Heart right ventricle (tissue), 16 donors: Measurements from ENCODE around the gene TMEM238. TPM values are rescaled to one million over a fixed set of nuclear protein-coding genes. Genes with fewer than 3 reads are reported as not detected.
"Not testable (repeated sequence)": the region's sequence is repeated elsewhere in the genome, so short reads cannot be mapped to it uniquely, and the experiment has no call there.

Experiments used
- ATAC-seq, 8 donors: fragments of 200-7000 bp; cut with Tn5 transposase; one replicate each; pipeline ENCODE4 v1.9.1; 2020; ENCODE audit warnings: mild to moderate bottlenecking in 8 of 8, moderate library complexity in 8 of 8, moderate number of reproducible peaks in 1 of 8
- DNase-seq, 2 donors: peaks; one replicate each; pipeline ENCODE4 v3.0.0-alpha.2; 2020
- H3K27ac ChIP-seq, 10 donors: fragments of 200-600 bp; sonication (generic) in 2 of 10; one replicate each; pipeline versions ENCODE4 v1.5.0 to v1.8.0; 2020 to 2022; ENCODE audit warnings: mild to moderate bottlenecking in 3 of 10
- H3K27me3 ChIP-seq, 7 donors: fragments of 200-600 bp; one replicate each; pipeline ENCODE4 v1.8.0; 2021 to 2022; ENCODE audit warnings: mild to moderate bottlenecking in 2 of 7
- H3K36me3 ChIP-seq, 9 donors: fragments of 200-600 bp; sonication (generic) in 1 of 9; one replicate each; pipeline versions ENCODE4 v1.5.0 to v1.8.0; 2020 to 2022; ENCODE audit warnings: mild to moderate bottlenecking in 2 of 9
- H3K4me1 ChIP-seq, 9 donors: fragments of 200-600 bp; sonication (generic) in 1 of 9; one replicate each; pipeline versions ENCODE4 v1.5.0 to v1.8.0; 2020 to 2022; ENCODE audit warnings: mild to moderate bottlenecking in 4 of 9
- H3K4me3 ChIP-seq, 10 donors: fragments of 200-600 bp; sonication (generic) in 2 of 10; one replicate each; pipeline versions ENCODE4 v1.5.0 to v1.8.0; 2020 to 2022; ENCODE audit warnings: mild to moderate bottlenecking in 7 of 10, moderate library complexity in 2 of 10
- H3K9me3 ChIP-seq, 11 donors: fragments of 200-600 bp in 10 of 11; sonication (generic) in 2 of 11; one replicate each; pipeline versions ENCODE4 v1.5.0 to v1.8.0; 2013 to 2022; ENCODE audit warnings: mild to moderate bottlenecking in 2 of 11, control low read depth in 1 of 11, moderate library complexity in 1 of 11
- CTCF ChIP-seq, 9 donors: fragments of 200-600 bp; sonication (generic) in 2 of 9; IDR thresholded peaks; one replicate each; pipeline versions ENCODE4 v1.5.0 to v1.8.0; 2021 to 2022; ENCODE audit warnings: antibody characterized with exemption in 9 of 9, mild to moderate bottlenecking in 5 of 9, moderate library complexity in 1 of 9
- WGBS, 2 donors: extraction: QIAGEN DNeasy Blood & Tissue Kit; methylation state at CpG; one replicate each; pipeline ENCODE4 v1.1.7; 2013; ENCODE audit warnings: inconsistent platforms in 1 of 2; 5-methylcytosine and 5-hydroxymethylcytosine counted together
- intact Hi-C, 10 donors: fragments of 100-400 bp; cut with DNase I; formaldehyde crosslinking; loops; one replicate each; pipeline versions ENCODE4 v1.11.1 to v1.14.2; 2022
- polyA plus RNA-seq, 2 donors: library from polyadenylated mRNA; stranded (reverse); fragments of 200-250 nt; gene quantifications; one replicate each; pipeline ENCODE4 v1.2.3, GENCODE V29; 2013
- total RNA-seq, 10 donors: library from RNA; stranded (reverse); fragmentation: NEBNext Ultra II Directional in 3 of 10; extraction: Animal tissue kit (Norgen Biotek cat#: 25700) in 3 of 10; gene quantifications; one replicate each; pipeline versions ENCODE4 v1.2.1 to v1.2.4, GENCODE V29; 2021 to 2023
- donor health status: Arrhythmogenic right ventricular cardiomyopathy.
- donor health status: ischemic (EF 13 %, LVEDD 7.1; RV severe dilation, severe dysfunction).
- donor health status: healthy with polysubstance abuse.
- donor health status: DM: no; HTN: yes; CAD: no.
- donor health status: DM: no; HTN: no; CAD: no.
- donor health status: ischemic (EF 25% LVEDD 6.9; RV normal size, moderate dysfunction).
- donor health status: ischemic (EF 25% LVEDD 5.7; RV mildly dilated, moderate dysfunction).
- donor health status: healthy.
- donor health status: DM: yes; HTN: yes; CAD: no.
- donor health status: Ischemic cardiomyopathy.
- donor health status: ischemic (EF 35%, LVEDD 5.7; RV mildly dilated, moderate dysfunction).
- donor health status: nonischemic (EF 11% LVEDD 7.7; RV severe dilation, severe dysfunction).
- donor health status: DM: yes; HTN: yes; CAD: no.
- donor health status: PGD.
- donor health status: ischemic (EF 29% LVEDD 5.4; RV normal size, mild dysfunction).
- donor health status: nonischemic (EF 23%, LVEDD 6.1; RV moderate dilation, normal function).

Gene TMEM238
- total and polyA plus RNA-seq, 12 donors, result 0.06 to 1.3 (median 0.39) TPM; not detected in 3

DNA sequence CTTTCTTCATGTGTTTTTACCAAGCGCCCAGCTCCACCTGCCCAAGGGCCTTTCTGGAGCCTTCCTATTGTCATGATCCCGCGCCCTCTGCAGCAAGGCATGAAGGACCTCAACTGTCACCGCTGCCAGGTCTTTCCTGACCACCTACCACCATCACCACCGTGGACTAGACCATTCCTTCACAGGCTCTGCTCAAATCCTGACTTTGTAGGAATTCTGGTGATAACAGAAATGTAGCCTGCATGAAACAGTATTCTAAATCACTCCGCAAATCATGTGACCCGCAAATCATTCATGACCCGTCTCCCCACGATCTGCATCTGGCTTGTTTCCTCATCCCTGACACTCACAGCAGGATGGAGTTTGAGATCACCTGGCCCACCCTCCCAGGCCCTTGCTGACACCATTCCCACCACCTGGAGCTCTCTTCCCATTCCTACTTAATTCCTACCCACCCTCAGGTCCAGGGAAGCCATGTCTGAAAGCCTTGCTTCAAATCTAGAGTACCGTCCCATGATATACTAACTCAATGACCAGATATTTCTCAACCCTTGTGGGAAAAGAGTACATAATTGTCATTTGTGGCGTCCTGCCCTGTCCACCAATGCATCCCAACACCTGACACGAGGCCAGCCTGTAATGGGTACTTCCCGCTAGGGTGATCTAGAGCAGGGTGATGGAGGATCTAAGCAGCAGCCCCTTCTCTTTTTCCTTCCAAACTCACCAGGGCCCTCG lies 22.2 kb upstream of the TMEM238 start:
- ATAC-seq (no peak), DNase-seq (no peak)
- 78 to 88% methylated on average over 14 of the region's 14 CpGs for WGBS, 2 donors
- intact Hi-C loops, result loop anchor here in 1 of 10 donors (5.0 kb wide), 1 partner anchor 149 kb away; the partner anchor contains the start of gene PPP6R1
- H3K27me3 ChIP-seq, result no peaks in the 10 kb centered on the region
- H3K27ac ChIP-seq, result peak overlapping the region in 1 of 10 donors; percentile 99
- H3K4me3 ChIP-seq, result peak overlapping the region in 8 of 10 donors; percentile 85 to 99 (median 92)
- TF ChIP-seq CTCF (IDR thresholded peaks at IDR 0.05), result no peak
- H3K36me3 ChIP-seq, result peaks cover 0 to 50% (median 21%) of the 10 kb centered on the region in 9 donors
- H3K9me3 ChIP-seq, result peaks cover 0 to 5% (median 0%) of the 10 kb centered on the region in 11 donors
- peaks cover 4 to 27% (median 17%) of the 10 kb centered on the region in 9 donors for H3K4me1 ChIP-seq

GRCh38 chr19:55405638-55406037 lies 21.5 kb upstream of the TMEM238 start:
- Histone ChIP-seq H3K4me1 (peaks cover 4 to 27% (median 17%) of the 10 kb centered on the region in 9 donors), H3K36me3 (peaks cover 0 to 55% (median 21%) of the 10 kb centered on the region in 9 donors), H3K27me3 (no peaks in the 10 kb centered on the region), H3K27ac (no peak overlapping the region), H3K9me3 (peaks cover 0 to 5% (median 0%) of the 10 kb centered on the region in 11 donors), H3K4me3 (peak overlapping the region in 1 of 10 donors; percentile 89)
- ATAC-seq (no peak), DNase-seq (no peak)
- 83 to 86% methylated on average over 5 of the region's 5 CpGs for WGBS, 2 donors
- intact Hi-C loops, result loop anchor here in 1 of 10 donors (5.0 kb wide), 1 partner anchor 148 kb away; the partner anchor contains the start of gene PPP6R1
- TF ChIP-seq CTCF (IDR thresholded peaks at IDR 0.05), result no peak

DNA sequence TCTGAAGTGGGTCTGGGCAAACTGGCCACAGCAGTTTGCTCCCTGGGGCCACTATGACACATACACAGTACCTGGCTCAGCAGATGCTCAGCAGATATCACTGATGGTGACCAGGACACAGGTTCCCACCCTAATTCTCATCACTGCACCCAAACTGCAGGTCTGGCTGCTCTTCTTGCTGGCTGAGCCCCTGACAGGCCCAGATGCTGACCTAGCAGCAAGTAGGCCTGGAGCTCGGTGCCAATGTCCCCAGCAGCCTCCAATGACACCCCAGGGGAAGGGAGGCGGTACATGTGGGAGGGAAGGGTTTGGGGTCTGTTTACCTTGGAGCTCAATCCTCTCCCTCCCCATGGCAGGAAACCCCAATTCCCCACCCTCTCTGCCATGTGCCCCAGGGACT lies 18.4 kb upstream of the TMEM238 start:
- DNase-seq (no peak), ATAC-seq (no peak)
- Histone ChIP-seq H3K36me3 (peaks cover 0 to 68% (median 21%) of the 10 kb centered on the region in 9 donors), H3K4me1 (peaks cover 4 to 26% (median 17%) of the 10 kb centered on the region in 9 donors), H3K27me3 (no peaks in the 10 kb centered on the region), H3K27ac (no peak overlapping the region), H3K4me3 (no peak overlapping the region), H3K9me3 (no peaks in the 10 kb centered on the region)
- intact Hi-C loops, result no loop called here
- 82 to 86% methylated on average over 2 of the region's 2 CpGs for WGBS, 2 donors
- no peak for TF ChIP-seq CTCF (IDR thresholded peaks at IDR 0.05)

DNA sequence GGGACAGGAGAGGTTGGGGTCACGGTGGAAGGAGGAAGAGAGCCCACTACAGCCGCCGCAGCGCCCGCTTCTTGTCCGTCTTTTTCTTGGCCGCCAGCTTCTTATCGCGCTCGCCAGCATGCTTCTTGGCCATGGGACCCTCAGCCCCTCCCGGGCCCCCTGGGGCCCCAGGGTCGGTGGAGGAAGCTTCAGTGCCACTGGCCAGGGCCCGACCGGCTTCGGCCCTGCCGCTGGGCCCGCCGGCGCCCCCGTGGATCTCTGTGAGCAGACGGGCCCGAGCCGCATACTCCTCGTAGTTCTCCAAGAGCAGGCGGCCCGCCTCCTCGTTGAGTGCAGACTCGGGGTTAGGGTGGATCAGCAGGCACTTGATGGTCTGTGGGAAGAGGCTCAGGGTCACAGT lies 17.3 kb upstream of the TMEM238 start:
- Histone ChIP-seq H3K4me1 (peaks cover 0 to 16% (median 8%) of the 10 kb centered on the region in 9 donors), H3K36me3 (peaks cover 0 to 68% (median 21%) of the 10 kb centered on the region in 9 donors)
- WGBS, 2 donors, result 85 to 92% methylated on average over 20 to 21 of the region's 28 CpGs
- DNase-seq, H3K27me3 ChIP-seq, H3K27ac ChIP-seq, intact Hi-C loops, H3K4me3 ChIP-seq, ATAC-seq, H3K9me3 ChIP-seq: not testable (repeated sequence)
